Raji (cell line): Measurements from ENCODE around the gene GABRB2.

Source experiments
- POLR2A ChIP-seq: IDR thresholded peaks from 2 replicates; pipeline ENCODE4 v1.6.1; 2011; ENCODE audit warnings: low read depth, low read length, control low read depth; ENCODE audit not compliant: insufficient read depth

The GABRB2 gene

GRCh38 chr5:161369022-161369421, 177.5 kb downstream of the GABRB2 start:
- no peak for TF ChIP-seq POLR2A

GRCh38 chr5:161358446-161358845, 188.1 kb downstream of the GABRB2 start:
- TF ChIP-seq POLR2A = no peak

GRCh38 chr5:161344234-161344633, 202.3 kb downstream of the GABRB2 start:
- no peak for TF ChIP-seq POLR2A

GRCh38 chr5:161342886-161343285, 203.6 kb downstream of the GABRB2 start:
- TF ChIP-seq POLR2A = no peak

GRCh38 chr5:161340012-161340411, 206.5 kb downstream of the GABRB2 start:
- no peak for TF ChIP-seq POLR2A

GRCh38 chr5:161333194-161333880, 213.2 kb downstream of the GABRB2 start:
- no peak for TF ChIP-seq POLR2A

- no peak for TF ChIP-seq POLR2A
Observed at GRCh38 chr5:161332343-161332742, 214.2 kb downstream of the GABRB2 start.

- no peak for TF ChIP-seq POLR2A
Observed at GRCh38 chr5:161314033-161314432, 232.5 kb downstream of the GABRB2 start.

GRCh38 chr5:161312882-161313281, 233.6 kb downstream of the GABRB2 start:
- no peak for TF ChIP-seq POLR2A

- no peak for TF ChIP-seq POLR2A
Observed at GRCh38 chr5:161311965-161312364, 234.6 kb downstream of the GABRB2 start.

- TF ChIP-seq POLR2A = no peak
Observed at GRCh38 chr5:161311146-161311708, 235.3 kb downstream of the GABRB2 start.

GRCh38 chr5:161306351-161306995, 240.1 kb downstream of the GABRB2 start:
- TF ChIP-seq POLR2A = no peak

GRCh38 chr5:161305601-161306000, 240.9 kb downstream of the GABRB2 start:
- TF ChIP-seq POLR2A = no peak

GRCh38 chr5:161302559-161302958, 244.0 kb downstream of the GABRB2 start:
- TF ChIP-seq POLR2A = no peak

- no peak for TF ChIP-seq POLR2A
Observed at GRCh38 chr5:161301586-161301985, 244.9 kb downstream of the GABRB2 start.

GRCh38 chr5:161299053-161299452, 247.5 kb downstream of the GABRB2 start:
- TF ChIP-seq POLR2A = no peak
